GM12864 (cell line): ENCODE results near the gene WDTC1.
A peak's percentile ranks its signal among the peaks of the same experiment; 100 is the strongest.
"Not testable (repeated sequence)": the region's sequence is repeated elsewhere in the genome, so short reads cannot be mapped to it uniquely, and the experiment has no call there.

Source experiments
- DNase-seq: peaks from one replicate; pipeline ENCODE4 v3.0.0-alpha.2; 2011; ENCODE audit warnings: low read depth
- H3K4me3 ChIP-seq: 2 replicates; pipeline ENCODE4 v1.5.1; 2011; ENCODE audit warnings: mild to moderate bottlenecking, low read depth, low read length, control low read depth
- TF ChIP-seq, protein P1 (sequence below): IDR thresholded peaks from 2 replicates; pipeline ENCODE4 v1.5.1; 2011; ENCODE audit warnings: low read depth, mild to moderate bottlenecking, moderate library complexity, low read length, control low read depth, inconsistent platforms; ENCODE audit errors: missing control alignments

WDTC1 gene

DNA sequence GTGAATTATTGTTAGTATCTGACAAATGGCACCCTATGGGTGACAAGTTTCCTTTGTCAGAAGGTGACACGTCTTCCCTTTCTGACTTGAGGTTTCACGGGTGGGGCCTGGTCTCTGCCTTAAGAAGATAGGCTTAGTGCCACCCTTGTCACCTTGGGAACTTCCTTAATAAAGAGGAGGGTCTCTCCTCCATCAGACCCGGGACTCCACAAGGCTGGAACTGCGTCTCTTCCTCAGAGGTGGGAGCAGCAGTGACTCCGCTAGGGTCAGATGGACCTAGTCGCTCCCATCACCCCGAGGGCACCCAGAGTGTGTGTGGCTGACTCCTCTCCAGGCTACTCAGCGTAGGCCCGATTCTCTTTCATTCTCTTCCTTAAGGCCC lies 774 bp upstream of the WDTC1 start:
- TF ChIP-seq, protein P1, sequence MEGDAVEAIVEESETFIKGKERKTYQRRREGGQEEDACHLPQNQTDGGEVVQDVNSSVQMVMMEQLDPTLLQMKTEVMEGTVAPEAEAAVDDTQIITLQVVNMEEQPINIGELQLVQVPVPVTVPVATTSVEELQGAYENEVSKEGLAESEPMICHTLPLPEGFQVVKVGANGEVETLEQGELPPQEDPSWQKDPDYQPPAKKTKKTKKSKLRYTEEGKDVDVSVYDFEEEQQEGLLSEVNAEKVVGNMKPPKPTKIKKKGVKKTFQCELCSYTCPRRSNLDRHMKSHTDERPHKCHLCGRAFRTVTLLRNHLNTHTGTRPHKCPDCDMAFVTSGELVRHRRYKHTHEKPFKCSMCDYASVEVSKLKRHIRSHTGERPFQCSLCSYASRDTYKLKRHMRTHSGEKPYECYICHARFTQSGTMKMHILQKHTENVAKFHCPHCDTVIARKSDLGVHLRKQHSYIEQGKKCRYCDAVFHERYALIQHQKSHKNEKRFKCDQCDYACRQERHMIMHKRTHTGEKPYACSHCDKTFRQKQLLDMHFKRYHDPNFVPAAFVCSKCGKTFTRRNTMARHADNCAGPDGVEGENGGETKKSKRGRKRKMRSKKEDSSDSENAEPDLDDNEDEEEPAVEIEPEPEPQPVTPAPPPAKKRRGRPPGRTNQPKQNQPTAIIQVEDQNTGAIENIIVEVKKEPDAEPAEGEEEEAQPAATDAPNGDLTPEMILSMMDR, result no peak
- peak overlapping the region; percentile 32 for H3K4me3 ChIP-seq
- DNase-seq, result no peak

DNA sequence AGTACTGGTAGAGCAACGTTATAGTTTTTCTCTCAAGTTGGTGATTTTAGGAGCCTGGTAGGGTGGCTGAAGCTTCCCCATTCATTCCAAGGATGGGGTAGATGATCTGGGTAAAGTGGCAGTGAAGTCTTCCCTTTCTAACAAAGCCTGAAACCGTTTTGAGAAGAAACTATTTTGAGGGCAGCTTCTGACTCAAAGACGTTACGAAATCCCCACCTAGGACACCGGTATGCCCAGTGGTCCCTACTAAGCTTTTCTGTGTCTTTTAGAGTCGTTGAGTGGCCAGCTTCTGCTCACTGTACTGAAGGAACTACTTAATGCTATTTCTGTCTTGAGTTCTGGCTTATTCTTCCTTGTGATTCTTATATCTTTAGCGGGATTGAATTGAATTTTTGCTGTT lies 1.4 kb downstream of the WDTC1 start:
- peak overlapping the region; percentile 69 for H3K4me3 ChIP-seq
- no peak for DNase-seq
- TF ChIP-seq, protein P1, result no peak

DNA sequence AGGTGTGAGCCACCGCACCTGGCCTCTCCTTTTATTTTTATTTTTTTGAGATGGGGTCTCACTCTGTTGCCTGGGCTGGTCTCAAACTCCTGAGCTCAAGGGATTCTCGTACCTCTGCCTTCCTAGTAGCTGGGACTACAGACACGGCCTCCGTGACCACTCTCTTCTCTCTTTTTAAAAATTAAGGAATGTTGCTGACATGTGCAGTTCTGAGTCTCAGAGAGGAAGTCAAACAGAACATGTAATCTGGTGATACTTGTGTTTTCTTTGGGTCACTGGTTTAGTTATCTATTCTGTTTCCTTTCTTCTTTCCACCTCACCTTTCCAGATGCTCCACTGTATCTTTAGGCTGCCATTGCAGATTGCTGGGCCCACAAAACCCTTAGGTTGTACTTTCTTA lies 2.7 kb downstream of the WDTC1 start:
- TF ChIP-seq, protein P1, result no peak
- no peak for DNase-seq
- H3K4me3 ChIP-seq, result no peak overlapping the region

DNA sequence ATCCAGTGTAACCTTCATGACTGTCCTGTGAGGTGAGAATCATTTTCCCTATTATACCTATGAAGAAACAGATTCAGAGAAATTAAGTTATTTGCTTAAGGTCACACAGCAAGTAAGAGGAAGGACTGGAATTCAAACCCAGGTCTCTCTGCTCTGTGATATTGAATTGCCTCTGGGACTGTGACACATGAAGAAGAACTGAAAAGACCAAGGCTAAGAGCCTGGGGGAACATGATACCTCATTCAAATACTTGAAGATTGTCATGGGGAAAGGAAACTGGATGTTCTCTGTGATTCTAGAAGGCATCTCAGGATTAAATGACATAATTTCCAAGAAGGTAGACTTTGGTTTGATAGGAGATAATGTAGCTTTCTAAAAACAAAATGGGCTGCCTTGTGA lies 3.6 kb downstream of the WDTC1 start:
- H3K4me3 ChIP-seq, result no peak overlapping the region
- TF ChIP-seq, protein P1, result no peak
- no peak for DNase-seq

DNA sequence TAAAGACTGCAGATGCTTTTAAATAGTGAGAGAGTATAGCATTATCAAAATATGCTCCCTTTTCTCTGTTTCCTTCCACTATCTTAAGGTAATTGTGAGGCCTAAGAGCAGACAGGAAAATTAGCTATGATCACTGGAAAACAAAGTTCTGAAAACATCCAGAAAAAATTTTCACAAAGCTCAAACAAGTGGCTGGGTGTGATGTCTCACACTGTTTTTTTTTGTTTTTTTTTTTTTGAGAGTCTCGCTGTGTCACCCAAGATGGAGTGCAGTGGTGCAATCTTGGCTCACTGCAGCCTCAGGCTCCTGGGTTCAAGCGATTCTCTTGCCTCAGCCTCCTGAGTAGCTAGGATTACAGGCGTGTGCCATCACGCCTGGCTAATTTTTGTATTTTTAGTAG lies 7.2 kb downstream of the WDTC1 start:
- TF ChIP-seq, protein P1, result no peak
- no peak overlapping the region for H3K4me3 ChIP-seq
- no peak for DNase-seq

DNA sequence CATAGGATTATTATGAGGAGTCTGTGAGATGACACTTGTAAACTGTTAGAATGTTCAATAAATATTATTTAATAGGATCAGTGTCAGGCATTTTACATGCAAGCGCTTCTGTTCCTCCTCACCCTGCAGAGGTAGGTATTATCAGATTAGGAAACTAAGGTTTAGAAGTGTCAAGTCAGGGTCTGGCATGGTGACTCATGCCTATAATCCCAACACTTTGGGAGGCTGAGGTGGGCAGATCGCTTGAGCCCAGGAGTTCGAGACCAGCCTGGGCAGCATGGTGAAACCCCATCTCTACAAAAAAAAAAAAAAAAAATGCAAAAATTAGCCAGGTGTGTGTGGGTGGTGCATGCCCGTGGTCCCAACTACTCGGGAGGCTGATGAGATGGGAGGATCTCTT lies 9.2 kb downstream of the WDTC1 start:
- not testable (repeated sequence) for H3K4me3 ChIP-seq, DNase-seq

DNA sequence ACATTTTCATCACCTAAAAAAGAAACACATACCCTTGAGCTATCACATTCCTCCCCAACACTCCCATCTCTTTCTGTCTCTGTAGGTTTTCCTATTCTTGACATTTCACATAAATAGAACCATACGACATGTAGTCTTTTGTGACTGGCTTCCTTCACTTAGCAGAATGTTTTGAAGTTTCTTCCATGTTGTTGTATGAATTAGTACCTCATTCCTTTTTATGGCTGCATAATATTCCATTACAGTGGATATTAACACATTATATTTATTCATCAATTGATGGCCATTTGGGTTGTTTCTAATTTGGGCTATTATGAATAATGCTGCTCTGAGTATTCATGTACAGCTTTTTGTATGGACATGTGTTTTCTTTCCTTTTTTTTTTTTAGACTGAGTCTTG lies 11.8 kb downstream of the WDTC1 start:
- no peak overlapping the region for H3K4me3 ChIP-seq
- no peak for DNase-seq
- TF ChIP-seq, protein P1, result no peak

DNA sequence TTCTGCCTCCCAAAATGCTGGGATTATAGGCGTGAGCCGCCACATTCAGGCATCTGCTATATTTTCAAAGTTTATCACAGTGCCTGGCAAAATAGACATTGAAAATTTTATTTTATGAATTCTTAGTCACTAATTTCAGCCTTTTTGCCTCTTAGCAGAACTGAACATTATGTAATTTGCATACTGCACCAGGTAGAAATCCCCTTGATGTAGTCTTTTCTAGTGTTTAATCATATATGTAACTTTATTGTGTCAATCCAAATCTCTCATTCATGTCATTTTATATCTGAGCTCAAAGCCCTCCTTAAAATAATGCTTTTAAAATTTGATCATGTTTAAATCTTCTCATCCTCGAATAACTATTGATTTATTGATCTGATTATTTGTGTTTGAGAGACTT lies 19.2 kb downstream of the WDTC1 start:
- no peak overlapping the region; the same call in 1 of the 2 replicates for H3K4me3 ChIP-seq
- no peak for DNase-seq
- TF ChIP-seq, protein P1, result no peak
